GM08714 (cell line): ENCODE results near the gene CHCHD4.

ENCODE experiments used
- H3K4me3 ChIP-seq: fragments of 200-500 bp; sonication (Bioruptor generic); 2 replicates; pipeline ENCODE4 v1.5.1; 2014; ENCODE audit warnings: mild to moderate bottlenecking, low read length, inconsistent platforms
- ZNF274 ChIP-seq: IDR thresholded peaks from 2 replicates; pipeline ENCODE4 v1.6.1; 2012; ENCODE audit warnings: mild to moderate bottlenecking, low read depth, low read length

Gene CHCHD4

DNA sequence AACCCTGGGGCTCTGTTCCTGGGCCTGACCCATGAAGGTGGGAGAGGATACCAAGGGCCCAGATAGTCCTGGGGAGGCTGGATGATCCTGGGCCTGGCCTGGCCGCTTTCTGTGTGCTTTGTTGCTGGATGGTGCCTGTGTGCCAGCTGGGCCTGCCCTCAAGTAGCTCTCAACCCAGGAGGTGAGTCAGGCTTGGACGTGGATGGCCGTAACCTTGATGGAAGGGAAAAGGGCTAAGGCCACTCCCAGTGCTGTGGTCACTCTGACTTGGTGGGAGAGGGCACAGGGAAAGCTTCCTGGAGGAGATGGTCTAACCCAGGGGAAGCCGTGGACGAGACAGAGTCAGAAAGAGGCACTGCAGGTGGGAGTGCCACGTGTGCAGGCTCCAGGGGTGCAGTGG lies 9.6 kb upstream of the CHCHD4 start:
- H3K4me3 ChIP-seq = no peak overlapping the region
- no peak for TF ChIP-seq ZNF274

- no peak overlapping the region for H3K4me3 ChIP-seq
- TF ChIP-seq ZNF274 = no peak
Measured at GRCh38 chr3:14133876-14134275, 9.2 kb upstream of the CHCHD4 start.

- no peak overlapping the region for H3K4me3 ChIP-seq
- no peak for TF ChIP-seq ZNF274
Measured at GRCh38 chr3:14133188-14133800, 8.6 kb upstream of the CHCHD4 start.

- TF ChIP-seq ZNF274 = no peak
- H3K4me3 ChIP-seq = no peak overlapping the region
Measured at GRCh38 chr3:14132689-14133088, 8.0 kb upstream of the CHCHD4 start.

- H3K4me3 ChIP-seq = no peak overlapping the region
- TF ChIP-seq ZNF274 = no peak
Measured at GRCh38 chr3:14132120-14132519, 7.5 kb upstream of the CHCHD4 start.

GRCh38 chr3:14131134-14131533 lies 6.5 kb upstream of the CHCHD4 start:
- TF ChIP-seq ZNF274 = no peak
- H3K4me3 ChIP-seq = no peak overlapping the region

DNA sequence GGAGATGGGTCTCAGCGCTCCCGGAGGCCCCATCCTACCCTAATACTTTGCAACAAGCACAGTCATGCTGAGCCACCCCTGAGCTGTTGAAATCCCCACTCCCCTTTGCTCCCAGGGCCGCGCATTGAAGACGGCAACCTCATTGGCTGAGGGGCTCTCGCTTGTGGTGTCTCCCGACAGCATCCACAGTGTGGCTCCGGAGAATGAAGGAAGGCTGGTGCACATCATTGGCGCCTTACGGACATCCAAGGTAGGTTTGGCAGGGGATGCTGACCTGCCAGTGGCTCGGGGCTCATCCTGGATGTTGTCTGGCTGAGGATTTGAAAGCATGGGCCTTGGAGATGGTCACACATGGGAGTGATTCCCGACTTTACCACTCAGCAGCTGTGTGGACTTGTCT lies 6.0 kb upstream of the CHCHD4 start:
- no peak overlapping the region for H3K4me3 ChIP-seq
- TF ChIP-seq ZNF274 = no peak

DNA sequence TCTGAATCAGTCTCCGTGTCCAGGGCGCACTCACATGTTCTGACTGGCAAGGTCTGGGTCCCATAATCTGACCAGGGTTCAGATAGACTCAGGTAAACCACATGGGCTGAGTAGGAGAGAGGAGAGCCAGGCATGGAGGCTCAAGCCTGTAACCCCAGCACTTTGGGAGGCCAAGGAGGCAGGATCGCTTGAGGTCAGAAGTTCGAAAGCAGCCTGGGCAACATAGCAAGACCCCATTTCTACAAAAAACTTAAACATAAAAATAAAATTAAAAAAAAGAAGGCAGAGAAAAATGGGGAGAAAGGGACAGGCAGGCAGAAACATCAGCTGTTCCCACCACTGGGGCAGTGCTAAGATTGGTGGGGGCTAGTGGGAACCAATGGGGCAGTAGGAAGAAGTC lies 5.6 kb upstream of the CHCHD4 start:
- TF ChIP-seq ZNF274 = no peak

DNA sequence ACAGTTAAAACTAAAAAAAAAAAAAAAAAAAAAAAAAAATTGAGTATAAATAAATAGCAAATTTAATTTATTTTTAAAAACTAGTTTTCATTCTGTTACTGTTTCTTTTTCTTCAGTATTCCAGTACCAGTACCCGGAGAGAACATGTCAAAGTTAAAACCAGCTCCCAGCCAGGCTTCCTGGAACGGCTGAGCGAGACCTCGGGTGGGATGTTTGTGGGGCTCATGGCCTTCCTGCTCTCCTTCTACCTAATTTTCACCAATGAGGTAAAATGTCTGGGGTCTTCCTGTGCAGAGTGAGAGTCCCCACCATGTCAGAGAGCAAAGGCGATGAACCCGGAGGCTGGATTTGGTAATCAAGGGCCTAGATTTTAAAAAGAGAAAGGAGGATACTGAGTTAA lies 4.6 kb upstream of the CHCHD4 start:
- TF ChIP-seq ZNF274 = no peak

More for the DNA sequence above, 5.6 kb upstream of the CHCHD4 start:
- no peak overlapping the region for H3K4me3 ChIP-seq

DNA sequence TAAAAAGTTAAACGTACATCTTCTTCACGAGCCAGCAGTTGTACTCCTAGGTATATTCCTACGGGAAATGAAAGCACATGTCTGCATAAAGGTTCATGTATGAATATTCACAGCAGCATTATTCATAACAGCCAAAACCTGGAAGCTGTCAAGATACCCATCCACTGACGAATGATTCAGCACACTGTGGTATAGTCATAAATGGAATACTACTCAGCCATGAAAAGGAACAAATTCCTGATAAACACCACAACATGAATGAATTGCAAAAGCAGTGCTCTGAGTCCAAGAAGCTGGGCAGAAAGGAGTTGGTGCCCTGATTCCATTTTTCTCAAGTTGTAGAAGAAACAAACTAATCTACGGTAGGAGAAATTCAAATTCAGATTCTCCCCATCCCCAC lies 4.1 kb upstream of the CHCHD4 start:
- no peak overlapping the region for H3K4me3 ChIP-seq
- no peak for TF ChIP-seq ZNF274

More for the DNA sequence above, 4.6 kb upstream of the CHCHD4 start:
- no peak overlapping the region for H3K4me3 ChIP-seq

GRCh38 chr3:14127516-14128161 lies 3.0 kb upstream of the CHCHD4 start:
- no peak for TF ChIP-seq ZNF274
- no peak overlapping the region for H3K4me3 ChIP-seq

GRCh38 chr3:14126887-14127505 lies 2.3 kb upstream of the CHCHD4 start:
- no peak overlapping the region for H3K4me3 ChIP-seq
- TF ChIP-seq ZNF274 = no peak

GRCh38 chr3:14126017-14126886 lies 1.6 kb upstream of the CHCHD4 start:
- TF ChIP-seq ZNF274 = no peak
- peak overlapping the region; percentile 81; the same call in 1 of the 2 replicates for H3K4me3 ChIP-seq
